Panc1 (cell line): ENCODE results near the gene SGMS2. TPM values are rescaled to one million over a fixed set of nuclear protein-coding genes. Genes with fewer than 3 reads are reported as not detected.

Experiments used
- ATAC-seq: fragments of 200-7000 bp; cut with Tn5 transposase; 2 replicates; pipeline ENCODE4 v1.9.1; 2020; ENCODE audit warnings: mild to moderate bottlenecking, moderate library complexity
- BruUV-seq: library from RNA; stranded (reverse); fragments of 400-500 nt; replicated peaks from 2 replicates; lab custom pipeline; 2021; lab: Mats Ljungman, UMichigan
- CTCF ChIA-PET: fragments of 300-600 bp; sonication (Branson Sonifier 250); formaldehyde crosslinking; loops from one replicate; lab custom pipeline; 2022; ENCODE audit warnings: antibody characterized with exemption; lab: Charles Lee
- POLR2A ChIA-PET: fragments of 300-600 bp; sonication (Branson Sonifier 250); formaldehyde crosslinking; loops from one replicate; lab custom pipeline; 2022; ENCODE audit warnings: antibody characterized with exemption; lab: Charles Lee
- DNase-seq: peaks from one replicate; pipeline ENCODE4 v3.0.0-alpha.2; 2010; ENCODE audit warnings: low read depth, low spot score
- H3K27ac ChIP-seq: 2 replicates; pipeline ENCODE4 v1.5.1; 2011; ENCODE audit warnings: mild to moderate bottlenecking, low read length, inconsistent platforms
- H3K27me3 ChIP-seq: fragments of 200-500 bp; sonication (Bioruptor generic); 2 replicates; pipeline ENCODE4 v1.6.0; 2014; ENCODE audit warnings: low read length, inconsistent platforms; ENCODE audit not compliant: control insufficient read depth, insufficient read depth
- H3K36me3 ChIP-seq: fragments of 200-500 bp; sonication (Bioruptor generic); 2 replicates; pipeline ENCODE4 v1.5.1; 2014; ENCODE audit warnings: inconsistent platforms, mild to moderate bottlenecking, low read length, moderate library complexity; ENCODE audit not compliant: control insufficient read depth, insufficient read depth
- H3K4me1 ChIP-seq: 2 replicates; pipeline ENCODE4 v1.5.1; 2011; ENCODE audit warnings: inconsistent platforms, mild to moderate bottlenecking, low read length, moderate library complexity; ENCODE audit not compliant: control insufficient read depth, insufficient read depth
- H3K4me3 ChIP-seq, 2 experiments: 2 replicates each; pipeline ENCODE4 v1.5.1; 2011 to 2012; ENCODE audit warnings: low read depth in 2 of 2, low read length in 2 of 2, mild to moderate bottlenecking in 2 of 2, inconsistent platforms in 1 of 2, moderate library complexity in 1 of 2
- H3K9me3 ChIP-seq: fragments of 200-500 bp; sonication (Bioruptor generic); 2 replicates; pipeline ENCODE4 v1.5.1; 2014; ENCODE audit warnings: low read depth, mild to moderate bottlenecking, inconsistent platforms, low read length, moderate library complexity; ENCODE audit not compliant: control insufficient read depth, insufficient read depth
- CTCF ChIP-seq: fragments of 450-650 bp; IDR thresholded peaks from 2 replicates; pipeline ENCODE4 v1.5.1; 2017; ENCODE audit warnings: mild to moderate bottlenecking
- POLR2AphosphoS5 ChIP-seq: IDR thresholded peaks from 2 replicates; pipeline ENCODE4 v1.6.1; 2012; ENCODE audit warnings: mild to moderate bottlenecking, low read depth, low read length, moderate library complexity
- REST ChIP-seq, 2 experiments: IDR thresholded peaks; 2 replicates each; pipeline ENCODE4 v1.6.1; 2011 to 2012; ENCODE audit warnings: low read depth in 2 of 2, control low read depth in 1 of 2, low read length in 1 of 2, mild to moderate bottlenecking in 1 of 2, moderate library complexity in 1 of 2; ENCODE audit not compliant: insufficient read depth in 1 of 2
- SIN3A ChIP-seq: IDR thresholded peaks from 2 replicates; pipeline ENCODE4 v1.6.1; 2012; ENCODE audit warnings: low read depth, mild to moderate bottlenecking, low read length, moderate library complexity, borderline replicate concordance; ENCODE audit not compliant: insufficient read depth
- TCF7L2 ChIP-seq: IDR thresholded peaks from 2 replicates; pipeline ENCODE4 v1.6.1; 2011; ENCODE audit warnings: mild to moderate bottlenecking, low read depth, low read length, inconsistent platforms
- in situ Hi-C: cut with HindIII; loops from 2 replicates; pipeline ENCODE4 v1.10.0; 2016; ENCODE audit warnings: low sequenced_read_pairs, low pct_unique_long_range_greater_than_20kb
- intact Hi-C: fragments of 100-400 bp; cut with micrococcal nuclease; formaldehyde crosslinking; loops from one replicate; pipeline ENCODE4 v1.10.0; 2022; ENCODE audit not compliant: unreplicated experiment
- total RNA-seq: library from RNA; stranded (reverse); gene quantifications from one replicate; pipeline ENCODE4 v1.2.1, GENCODE V29; 2021; ENCODE audit not compliant: unreplicated experiment

The SGMS2 gene
- total RNA-seq, 1 experiment from 2014 or later = 15.6 TPM

GRCh38 chr4:107804956-107805355, 19.8 kb upstream of the SGMS2 start:
- CTCF ChIA-PET = no interaction called here
- POLR2A ChIA-PET = no interaction called here
- in situ Hi-C loops = no loop called here

GRCh38 chr4:107806196-107806595, 18.5 kb upstream of the SGMS2 start:
- ChIA-PET CTCF (no interaction called here), POLR2A (no interaction called here)
- Histone ChIP-seq H3K9me3 (no peaks in the 10 kb centered on the region), H3K4me1 (no peaks in the 10 kb centered on the region), H3K27me3 (no peaks in the 10 kb centered on the region), H3K36me3 (no peaks in the 10 kb centered on the region), H3K4me3 (no peak overlapping the region), H3K27ac (no peak overlapping the region)
- no peak for ATAC-seq
- intact Hi-C loops (loop anchor here (5.0 kb wide), 1 partner anchor 124 kb away; no protein-coding TSS in a partner anchor), in situ Hi-C loops (no loop called here)
- no TSS peak for BruUV-seq
- TF ChIP-seq SIN3A = no peak
- no peak for TF ChIP-seq POLR2AphosphoS5
- TF ChIP-seq TCF7L2 = no peak
- no peak for TF ChIP-seq CTCF
- no peak for TF ChIP-seq REST (IDR thresholded peaks at IDR 0.05; ENCODE audit: insufficient read depth in 1 of 2, low read depth in 2 of 2, low read length in 1 of 2)
- DNase-seq = no peak

More at GRCh38 chr4:107804956-107805355, 19.8 kb upstream of the SGMS2 start:
- BruUV-seq = no TSS peak
- TF ChIP-seq REST (IDR thresholded peaks at IDR 0.05; ENCODE audit: insufficient read depth in 1 of 2, low read depth in 2 of 2, low read length in 1 of 2) (no peak), SIN3A (no peak), CTCF (no peak), TCF7L2 (no peak), POLR2AphosphoS5 (no peak)
- DNase-seq = no peak
- no peak overlapping the region for H3K4me3 ChIP-seq
- no peaks in the 10 kb centered on the region for H3K36me3 ChIP-seq
- no peak overlapping the region for H3K27ac ChIP-seq
- H3K9me3 ChIP-seq = no peaks in the 10 kb centered on the region
- intact Hi-C loops = loop anchor here (5.0 kb wide), 1 partner anchor 123 kb away; no protein-coding TSS in a partner anchor
- no peak for ATAC-seq
- no peaks in the 10 kb centered on the region for H3K4me1 ChIP-seq
- H3K27me3 ChIP-seq = no peaks in the 10 kb centered on the region
